Duodenal mucosa (tissue), 2 donors: Measurements from ENCODE around the gene GPATCH2L.

Experiments
- H3K27ac ChIP-seq: one replicate; pipeline ENCODE4 v1.7.0; 2013; ENCODE audit warnings: low read depth, low read length
- H3K27me3 ChIP-seq, 2 donors: one replicate each; pipeline ENCODE4 v1.7.0; 2013; ENCODE audit warnings: low read length in 2 of 2, control low read depth in 1 of 2; ENCODE audit not compliant: insufficient read depth in 2 of 2, control insufficient read depth in 1 of 2
- H3K36me3 ChIP-seq, 2 donors: one replicate each; pipeline ENCODE4 v1.7.0; 2013; ENCODE audit warnings: low read length in 2 of 2, control low read depth in 1 of 2; ENCODE audit not compliant: insufficient read depth in 2 of 2, control insufficient read depth in 1 of 2
- H3K4me1 ChIP-seq, 2 donors: one replicate each; pipeline ENCODE4 v1.7.0; 2013; ENCODE audit warnings: low read length in 2 of 2, control low read depth in 1 of 2; ENCODE audit not compliant: insufficient read depth in 2 of 2, control insufficient read depth in 1 of 2
- H3K4me3 ChIP-seq, 2 donors: one replicate each; pipeline ENCODE4 v1.7.0; 2013; ENCODE audit warnings: low read length in 2 of 2, low read depth in 1 of 2
- H3K9ac ChIP-seq, 2 donors: one replicate each; pipeline ENCODE4 v1.7.0; 2013; ENCODE audit warnings: low read length in 2 of 2, low read depth in 1 of 2
- H3K9me3 ChIP-seq, 2 donors: one replicate each; pipeline ENCODE4 v1.7.0; 2013; ENCODE audit warnings: low read length in 2 of 2, control low read depth in 1 of 2; ENCODE audit not compliant: control insufficient read depth in 1 of 2

The GPATCH2L gene

GRCh38 chr14:76136476-76137110, 15.1 kb upstream of the GPATCH2L start:
- Histone ChIP-seq H3K9ac (no peak overlapping the region), H3K4me1 (no peaks in the 10 kb centered on the region), H3K27me3 (peaks cover 44 to 47% of the 10 kb centered on the region in 2 donors), H3K9me3 (no peaks in the 10 kb centered on the region), H3K36me3 (no peaks in the 10 kb centered on the region), H3K4me3 (no peak overlapping the region), H3K27ac (no peak overlapping the region)

- no peak overlapping the region for H3K27ac ChIP-seq
- no peaks in the 10 kb centered on the region for H3K4me1 ChIP-seq
- no peak overlapping the region for H3K9ac ChIP-seq
- H3K36me3 ChIP-seq: no peaks in the 10 kb centered on the region
- no peaks in the 10 kb centered on the region for H3K9me3 ChIP-seq
- no peak overlapping the region for H3K4me3 ChIP-seq
- peaks cover 40 to 47% of the 10 kb centered on the region in 2 donors for H3K27me3 ChIP-seq
These were observed 13.5 kb upstream of the GPATCH2L start for GRCh38 chr14:76138119-76138757.

- Histone ChIP-seq H3K9ac (no peak overlapping the region), H3K9me3 (peaks cover 5 to 6% of the 10 kb centered on the region in 2 donors), H3K27ac (no peak overlapping the region), H3K4me1 (no peaks in the 10 kb centered on the region), H3K4me3 (no peak overlapping the region), H3K36me3 (no peaks in the 10 kb centered on the region), H3K27me3 (peaks cover 40 to 47% of the 10 kb centered on the region in 2 donors)
These were observed 12.7 kb upstream of the GPATCH2L start for GRCh38 chr14:76138758-76139723.

GRCh38 chr14:76143642-76144041, 8.1 kb upstream of the GPATCH2L start:
- Histone ChIP-seq H3K27ac (no peak overlapping the region), H3K4me1 (no peaks in the 10 kb centered on the region), H3K4me3 (no peak overlapping the region), H3K27me3 (peaks cover 19 to 20% of the 10 kb centered on the region in 2 donors), H3K9ac (no peak overlapping the region), H3K36me3 (no peaks in the 10 kb centered on the region), H3K9me3 (peaks cover 5 to 6% of the 10 kb centered on the region in 2 donors)

GRCh38 chr14:76146976-76147375, 4.7 kb upstream of the GPATCH2L start:
- H3K4me1 ChIP-seq: peaks cover 0 to 3% of the 10 kb centered on the region in 2 donors
- no peak overlapping the region for H3K9ac ChIP-seq
- H3K27me3 ChIP-seq: peaks cover 0 to 6% of the 10 kb centered on the region in 2 donors
- peaks cover 5 to 6% of the 10 kb centered on the region in 2 donors for H3K9me3 ChIP-seq
- H3K4me3 ChIP-seq: no peak overlapping the region
- no peaks in the 10 kb centered on the region for H3K36me3 ChIP-seq
- H3K27ac ChIP-seq: no peak overlapping the region

- Histone ChIP-seq H3K9me3 (no peaks in the 10 kb centered on the region), H3K27me3 (peaks cover 0 to 6% of the 10 kb centered on the region in 2 donors), H3K9ac (no peak overlapping the region), H3K27ac (no peak overlapping the region), H3K36me3 (no peaks in the 10 kb centered on the region), H3K4me3 (no peak overlapping the region), H3K4me1 (peaks cover 15 to 18% of the 10 kb centered on the region in 2 donors)
These were observed 2.5 kb upstream of the GPATCH2L start for GRCh38 chr14:76149196-76149595.

- peak overlapping the region; percentile 81 for H3K27ac ChIP-seq
- H3K27me3 ChIP-seq: no peaks in the 10 kb centered on the region
- peaks cover 42 to 46% of the 10 kb centered on the region in 2 donors for H3K4me1 ChIP-seq
- H3K9me3 ChIP-seq: no peaks in the 10 kb centered on the region
- H3K36me3 ChIP-seq: peaks cover 7 to 17% of the 10 kb centered on the region in 2 donors
- peak overlapping the region; percentile 81 to 97 for H3K4me3 ChIP-seq
- H3K9ac ChIP-seq: peak overlapping the region; percentile 83 to 93
These were observed 585 bp downstream of the GPATCH2L start for GRCh38 chr14:76152333-76152681.

GRCh38 chr14:76153919-76154318, 2.2 kb downstream of the GPATCH2L start:
- no peak overlapping the region for H3K9ac ChIP-seq
- peaks cover 42 to 46% of the 10 kb centered on the region in 2 donors for H3K4me1 ChIP-seq
- peaks cover 7 to 25% of the 10 kb centered on the region in 2 donors for H3K36me3 ChIP-seq
- H3K9me3 ChIP-seq: no peaks in the 10 kb centered on the region
- no peaks in the 10 kb centered on the region for H3K27me3 ChIP-seq
- no peak overlapping the region for H3K27ac ChIP-seq
- no peak overlapping the region for H3K4me3 ChIP-seq

- Histone ChIP-seq H3K27ac (no peak overlapping the region), H3K4me1 (peaks cover 42 to 46% of the 10 kb centered on the region in 2 donors), H3K27me3 (no peaks in the 10 kb centered on the region), H3K9ac (no peak overlapping the region), H3K36me3 (peaks cover 12 to 32% of the 10 kb centered on the region in 2 donors), H3K4me3 (no peak overlapping the region), H3K9me3 (no peaks in the 10 kb centered on the region)
These were observed 2.9 kb downstream of the GPATCH2L start for GRCh38 chr14:76154539-76155126.
